Left lung (tissue), 10 donors: ENCODE measurements around the gene STMN1. TPM values are rescaled to one million over a fixed set of nuclear protein-coding genes. Genes with fewer than 3 reads are reported as not detected.

Experiments used
- ATAC-seq: fragments of 200-7000 bp; cut with Tn5 transposase; one replicate; pipeline ENCODE4 v1.9.1; 2020; ENCODE audit warnings: moderate library complexity
- DNase-seq, 4 donors: peaks; one replicate each; pipeline ENCODE4 v3.0.0-alpha.2; 2013 to 2020
- H3K27ac ChIP-seq, 2 donors: fragments of 200-600 bp; sonication (generic) in 1 of 2; one replicate each; pipeline versions ENCODE4 v1.5.0 to v1.8.0; 2020 to 2021
- H3K27me3 ChIP-seq, 2 donors: fragments of 200-600 bp; sonication (generic) in 1 of 2; one replicate each; pipeline versions ENCODE4 v1.5.0 to v1.8.0; 2020 to 2021
- H3K36me3 ChIP-seq, 2 donors: fragments of 200-600 bp; sonication (generic) in 1 of 2; one replicate each; pipeline versions ENCODE4 v1.5.0 to v1.8.0; 2020 to 2021
- H3K4me1 ChIP-seq, 2 donors: fragments of 200-600 bp; one replicate each; pipeline ENCODE4 v1.8.0; 2021
- H3K4me3 ChIP-seq, 2 donors: fragments of 200-600 bp; sonication (generic) in 1 of 2; one replicate each; pipeline versions ENCODE4 v1.5.0 to v1.8.0; 2020 to 2021; ENCODE audit warnings: mild to moderate bottlenecking in 1 of 2
- H3K9me3 ChIP-seq, 2 donors: fragments of 200-600 bp; sonication (generic) in 1 of 2; one replicate each; pipeline versions ENCODE4 v1.5.0 to v1.8.0; 2020 to 2021
- CTCF ChIP-seq, 2 donors: fragments of 200-600 bp; sonication (generic) in 1 of 2; IDR thresholded peaks; one replicate each; pipeline versions ENCODE4 v1.5.0 to v1.8.0; 2021; ENCODE audit warnings: antibody characterized with exemption in 2 of 2
- intact Hi-C, 2 donors: fragments of 100-400 bp; cut with DNase I; formaldehyde crosslinking; loops; one replicate each; pipeline versions ENCODE4 v1.11.2 to v1.14.2; 2022
- polyA plus RNA-seq, 6 donors: library from polyadenylated mRNA; unstranded; fragments of 120-200 nt; gene quantifications; one replicate each; pipeline ENCODE4 v1.2.1, GENCODE V29; 2013; ENCODE audit not compliant: insufficient read length in 6 of 6
- total RNA-seq, 2 donors: library from RNA; stranded (reverse); fragmentation: NEBNext Ultra II Directional; extraction: Animal tissue kit (Norgen Biotek cat#: 25700); gene quantifications; one replicate each; pipeline ENCODE4 v1.2.1, GENCODE V29; 2021
- donor health status: DM: no; HTN: yes; CAD: no.
- donor health status: DM: no; HTN: no; CAD: no.

STMN1 gene
- total and polyA plus RNA-seq, 8 donors: 50.7 to 1,392 (median 917) TPM

GRCh38 chr1:25871704-25872494, 34.3 kb downstream of the STMN1 start:
- no peak for TF ChIP-seq CTCF (IDR thresholded peaks at IDR 0.05)
- Histone ChIP-seq H3K27me3 (no peaks in the 10 kb centered on the region), H3K9me3 (no peaks in the 10 kb centered on the region), H3K36me3 (peaks cover 0 to 7% of the 10 kb centered on the region in 2 donors), H3K27ac (peak overlapping the region in 1 of 2 donors; percentile 50), H3K4me1 (peaks cover 21 to 59% of the 10 kb centered on the region in 2 donors), H3K4me3 (no peak overlapping the region)
- DNase-seq (peak in 2 of 4 donors; percentile 22 to 76), ATAC-seq (peak; percentile 36)
- intact Hi-C loops: no loop called here

GRCh38 chr1:25871086-25871703, 35.0 kb downstream of the STMN1 start:
- Histone ChIP-seq H3K27ac (no peak overlapping the region), H3K36me3 (peaks cover 0 to 7% of the 10 kb centered on the region in 2 donors), H3K4me3 (no peak overlapping the region), H3K9me3 (no peaks in the 10 kb centered on the region), H3K27me3 (no peaks in the 10 kb centered on the region), H3K4me1 (peaks cover 21 to 54% of the 10 kb centered on the region in 2 donors)
- ATAC-seq (peak; percentile 9), DNase-seq (peak in 1 of 4 donors; percentile 35)
- intact Hi-C loops: no loop called here
- TF ChIP-seq CTCF (IDR thresholded peaks at IDR 0.05): no peak

- no peak for DNase-seq
- Histone ChIP-seq H3K36me3 (peaks cover 0 to 7% of the 10 kb centered on the region in 2 donors), H3K27ac (no peak overlapping the region), H3K4me1 (peaks cover 21 to 48% of the 10 kb centered on the region in 2 donors), H3K27me3 (no peaks in the 10 kb centered on the region), H3K4me3 (no peak overlapping the region), H3K9me3 (no peaks in the 10 kb centered on the region)
- intact Hi-C loops: no loop called here
- ATAC-seq: no peak
- TF ChIP-seq CTCF (IDR thresholded peaks at IDR 0.05): no peak
Observed at GRCh38 chr1:25870614-25871013, 35.6 kb downstream of the STMN1 start.

GRCh38 chr1:25869909-25870606, 36.2 kb downstream of the STMN1 start:
- no peaks in the 10 kb centered on the region for H3K9me3 ChIP-seq
- no peak overlapping the region for H3K27ac ChIP-seq
- peaks cover 0 to 7% of the 10 kb centered on the region in 2 donors for H3K36me3 ChIP-seq
- no peak for DNase-seq
- TF ChIP-seq CTCF (IDR thresholded peaks at IDR 0.05): no peak
- no peaks in the 10 kb centered on the region for H3K27me3 ChIP-seq
- peaks cover 21 to 44% of the 10 kb centered on the region in 2 donors for H3K4me1 ChIP-seq
- ATAC-seq: no peak
- H3K4me3 ChIP-seq: no peak overlapping the region
- intact Hi-C loops: no loop called here
